Smooth muscle cell (in vitro differentiated cells): ENCODE measurements around the gene MPZL2. TPM values are rescaled to one million over a fixed set of nuclear protein-coding genes. Genes with fewer than 3 reads are reported as not detected.
A peak's percentile ranks its signal among the peaks of the same experiment; 100 is the strongest.

Experiments used
- DNase-seq: peaks from one replicate; lab custom pipeline; 2025; ENCODE audit not compliant: unreplicated experiment; lab: John Stamatoyannopoulos, UW
- H2AFZ ChIP-seq: fragments of 200-600 bp; sonication (generic); 2 replicates; pipeline ENCODE4 v1.6.0; 2016; ENCODE audit warnings: antibody characterized with exemption, low read depth, mild to moderate bottlenecking
- H3F3A ChIP-seq: fragments of 200-600 bp; sonication (generic); 2 replicates; pipeline ENCODE4 v1.6.0; 2017; ENCODE audit warnings: antibody characterized with exemption, low read depth
- H3K27ac ChIP-seq: fragments of 200-600 bp; sonication (generic); 2 replicates; pipeline ENCODE4 v1.5.1; 2016; ENCODE audit warnings: low read depth, mild to moderate bottlenecking
- H3K27me3 ChIP-seq: fragments of 200-600 bp; sonication (generic); 2 replicates; pipeline ENCODE4 v1.6.1; 2016; ENCODE audit warnings: low read depth, mild to moderate bottlenecking
- H3K36me3 ChIP-seq: fragments of 200-600 bp; sonication (generic); 2 replicates; pipeline ENCODE4 v1.5.1; 2016; ENCODE audit warnings: low read depth
- H3K4me1 ChIP-seq: fragments of 200-600 bp; sonication (generic); 2 replicates; pipeline ENCODE4 v1.5.1; 2016; ENCODE audit warnings: low read depth
- H3K4me2 ChIP-seq: fragments of 200-600 bp; sonication (generic); 2 replicates; pipeline ENCODE4 v1.6.0; 2016; ENCODE audit warnings: mild to moderate bottlenecking
- H3K4me3 ChIP-seq: fragments of 200-600 bp; sonication (generic); 2 replicates; pipeline ENCODE4 v1.5.1; 2016; ENCODE audit warnings: mild to moderate bottlenecking
- H3K79me2 ChIP-seq: fragments of 200-600 bp; sonication (generic); 2 replicates; pipeline ENCODE4 v1.6.0; 2016; ENCODE audit warnings: low read depth, mild to moderate bottlenecking
- H3K9ac ChIP-seq: fragments of 200-600 bp; sonication (generic); 2 replicates; pipeline ENCODE4 v1.6.0; 2016; ENCODE audit warnings: low read depth
- H3K9me3 ChIP-seq: fragments of 200-600 bp; sonication (generic); replicated peaks from 2 replicates; pipeline ENCODE4 v1.5.1; 2016; ENCODE audit warnings: low read depth
- H4K20me1 ChIP-seq: fragments of 200-600 bp; sonication (generic); 2 replicates; pipeline ENCODE4 v1.6.0; 2016; ENCODE audit warnings: low read depth
- WGBS: methylation state at CpG from one replicate; pipeline ENCODE4 v1.1.7; 2016; ENCODE audit warnings: low lambda C conversion rate; 5-methylcytosine and 5-hydroxymethylcytosine counted together
- polyA plus RNA-seq: library from polyadenylated mRNA; unstranded; fragments of >200 nt; fragmentation: Nextera tagmentation; extraction: Ambion mirVana; gene quantifications from 2 replicates; pipeline ENCODE4 v1.2.1, GENCODE V29; 2016
- total RNA-seq: library from RNA; depleted of rRNA; stranded (reverse); fragments of >200 nt; gene quantifications from 2 replicates; pipeline ENCODE4 v1.2.3, GENCODE V29; 2014
- TF ChIP-seq, protein P1 (sequence below): fragments of 200-600 bp; sonication (generic); IDR thresholded peaks from 2 replicates; pipeline ENCODE4 v1.5.1; 2017; ENCODE audit warnings: borderline replicate concordance, mild to moderate bottlenecking, antibody characterized with exemption; ENCODE audit not compliant: insufficient read depth, poor library complexity, severe bottlenecking

The MPZL2 gene
- total and polyA plus RNA-seq, 2 experiments from 2014 or later = 5.5 to 53.9 TPM

GRCh38 chr11:118294053-118294452 lies 30.0 kb upstream of the MPZL2 start:
- no peaks in the 10 kb centered on the region for H3K4me1 ChIP-seq
- WGBS = 83% methylated on average over 2 of the region's 2 CpGs
- no peak for DNase-seq
- no peaks in the 10 kb centered on the region for H3F3A ChIP-seq
- no peak overlapping the region for H3K9ac ChIP-seq
- H3K4me3 ChIP-seq = no peak overlapping the region
- no peaks in the 10 kb centered on the region for H3K79me2 ChIP-seq
- no peak overlapping the region for H3K27ac ChIP-seq
- H2AFZ ChIP-seq = no peak overlapping the region
- no peaks in the 10 kb centered on the region for H3K36me3 ChIP-seq
- no peaks in the 10 kb centered on the region for H4K20me1 ChIP-seq
- no peaks in the 10 kb centered on the region for H3K9me3 ChIP-seq
- peaks cover 39% of the 10 kb centered on the region for H3K27me3 ChIP-seq
- no peak overlapping the region for H3K4me2 ChIP-seq
- TF ChIP-seq, protein P1, sequence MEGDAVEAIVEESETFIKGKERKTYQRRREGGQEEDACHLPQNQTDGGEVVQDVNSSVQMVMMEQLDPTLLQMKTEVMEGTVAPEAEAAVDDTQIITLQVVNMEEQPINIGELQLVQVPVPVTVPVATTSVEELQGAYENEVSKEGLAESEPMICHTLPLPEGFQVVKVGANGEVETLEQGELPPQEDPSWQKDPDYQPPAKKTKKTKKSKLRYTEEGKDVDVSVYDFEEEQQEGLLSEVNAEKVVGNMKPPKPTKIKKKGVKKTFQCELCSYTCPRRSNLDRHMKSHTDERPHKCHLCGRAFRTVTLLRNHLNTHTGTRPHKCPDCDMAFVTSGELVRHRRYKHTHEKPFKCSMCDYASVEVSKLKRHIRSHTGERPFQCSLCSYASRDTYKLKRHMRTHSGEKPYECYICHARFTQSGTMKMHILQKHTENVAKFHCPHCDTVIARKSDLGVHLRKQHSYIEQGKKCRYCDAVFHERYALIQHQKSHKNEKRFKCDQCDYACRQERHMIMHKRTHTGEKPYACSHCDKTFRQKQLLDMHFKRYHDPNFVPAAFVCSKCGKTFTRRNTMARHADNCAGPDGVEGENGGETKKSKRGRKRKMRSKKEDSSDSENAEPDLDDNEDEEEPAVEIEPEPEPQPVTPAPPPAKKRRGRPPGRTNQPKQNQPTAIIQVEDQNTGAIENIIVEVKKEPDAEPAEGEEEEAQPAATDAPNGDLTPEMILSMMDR = no peak

- DNase-seq = no peak
- Histone ChIP-seq H3F3A (no peaks in the 10 kb centered on the region), H4K20me1 (no peaks in the 10 kb centered on the region), H3K27ac (no peak overlapping the region), H3K36me3 (no peaks in the 10 kb centered on the region), H3K79me2 (no peaks in the 10 kb centered on the region), H2AFZ (no peak overlapping the region), H3K27me3 (peaks cover 44% of the 10 kb centered on the region), H3K4me2 (no peak overlapping the region), H3K9ac (no peak overlapping the region), H3K9me3 (no peaks in the 10 kb centered on the region), H3K4me3 (no peak overlapping the region), H3K4me1 (no peaks in the 10 kb centered on the region)
- TF ChIP-seq, protein P1 = no peak
- 80% methylated on average over 9 of the region's 9 CpGs for WGBS
Measured at GRCh38 chr11:118291477-118292135, 27.5 kb upstream of the MPZL2 start.

GRCh38 chr11:118290923-118291322 lies 26.8 kb upstream of the MPZL2 start:
- Histone ChIP-seq H3K9me3 (no peaks in the 10 kb centered on the region), H3K27me3 (peaks cover 44% of the 10 kb centered on the region), H3K27ac (no peak overlapping the region), H3F3A (no peaks in the 10 kb centered on the region), H2AFZ (no peak overlapping the region), H3K4me3 (no peak overlapping the region), H3K9ac (no peak overlapping the region), H3K4me2 (no peak overlapping the region), H4K20me1 (no peaks in the 10 kb centered on the region), H3K36me3 (no peaks in the 10 kb centered on the region), H3K79me2 (no peaks in the 10 kb centered on the region), H3K4me1 (no peaks in the 10 kb centered on the region)
- no peak for DNase-seq
- WGBS = 41% methylated on average over 9 of the region's 9 CpGs
- TF ChIP-seq, protein P1 = peak; percentile 32

DNA sequence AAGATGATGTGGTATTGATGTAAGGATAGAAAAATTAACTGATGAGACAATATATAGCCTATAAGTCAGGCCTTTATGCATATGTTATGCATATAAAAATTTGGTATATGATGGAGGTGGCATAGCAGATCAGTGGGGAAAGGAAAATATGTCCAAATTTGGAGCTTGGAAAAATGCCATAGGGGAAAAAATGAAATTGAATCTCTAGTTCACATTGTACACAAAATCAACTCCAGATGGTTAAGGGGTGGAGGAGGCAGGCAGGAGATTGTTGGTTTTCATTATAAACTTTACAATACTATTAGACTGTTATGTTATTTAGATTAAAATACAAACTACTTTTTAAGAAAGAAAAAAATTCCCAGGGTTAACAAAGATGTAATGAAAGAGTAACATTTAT lies 25.3 kb upstream of the MPZL2 start:
- Histone ChIP-seq H3K4me1 (no peaks in the 10 kb centered on the region), H4K20me1 (no peaks in the 10 kb centered on the region), H3K36me3 (no peaks in the 10 kb centered on the region), H3K4me3 (no peak overlapping the region), H3K79me2 (no peaks in the 10 kb centered on the region), H3K27ac (no peak overlapping the region), H2AFZ (no peak overlapping the region), H3K27me3 (peaks cover 32% of the 10 kb centered on the region), H3K9me3 (no peaks in the 10 kb centered on the region), H3F3A (no peaks in the 10 kb centered on the region), H3K4me2 (no peak overlapping the region), H3K9ac (no peak overlapping the region)
- TF ChIP-seq, protein P1 = no peak
- no peak for DNase-seq
